ENCODE measurements around the gene ARL5A. TPM values are rescaled to one million over a fixed set of nuclear protein-coding genes. Genes with fewer than 3 reads are reported as not detected.

Gene ARL5A
- total RNA-seq, 4 donors from 2014 or later: 64.4 to 79.4 (median 71.0) TPM

DNA sequence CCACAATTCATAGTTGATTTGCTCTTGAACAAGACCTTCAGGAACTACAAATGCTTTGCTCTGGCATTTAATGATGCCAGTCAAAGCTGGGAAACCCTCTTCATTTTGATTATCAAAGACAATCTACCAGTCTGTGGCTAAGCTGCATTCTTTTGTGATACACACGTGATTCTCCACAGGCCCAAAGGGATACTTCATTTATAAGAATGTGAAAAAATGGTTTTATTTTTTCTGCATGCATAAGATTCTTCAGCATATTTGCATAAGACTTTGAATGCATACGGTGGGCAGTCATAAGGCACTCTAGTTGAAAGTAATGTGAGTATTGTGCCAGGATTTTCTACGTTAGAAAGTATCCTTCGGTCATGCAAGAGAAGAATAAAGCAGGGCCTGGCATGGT is 33.0 kb upstream of the ARL5A start:
- no peaks in the 10 kb centered on the region for H3K9me3 ChIP-seq
- no peaks in the 10 kb centered on the region for H3K27me3 ChIP-seq
- peak overlapping the region; percentile 22 to 34 (median 28) for H3K27ac ChIP-seq
- H3K36me3 ChIP-seq: no peaks in the 10 kb centered on the region
- intact Hi-C loops (cut with DNase I): no loop called here
- H3K4me1 ChIP-seq: peaks cover 9 to 21% of the 10 kb centered on the region in 2 donors
- DNase-seq: no peak
- 39 to 54% methylated on average over 4 of the region's 4 CpGs for WGBS, 2 donors
- H3K4me3 ChIP-seq (replicated peaks in 1 of 3): no peak overlapping the region
- no peak for TF ChIP-seq POLR2A (IDR thresholded peaks at IDR 0.05)
- TF ChIP-seq, protein P1, sequence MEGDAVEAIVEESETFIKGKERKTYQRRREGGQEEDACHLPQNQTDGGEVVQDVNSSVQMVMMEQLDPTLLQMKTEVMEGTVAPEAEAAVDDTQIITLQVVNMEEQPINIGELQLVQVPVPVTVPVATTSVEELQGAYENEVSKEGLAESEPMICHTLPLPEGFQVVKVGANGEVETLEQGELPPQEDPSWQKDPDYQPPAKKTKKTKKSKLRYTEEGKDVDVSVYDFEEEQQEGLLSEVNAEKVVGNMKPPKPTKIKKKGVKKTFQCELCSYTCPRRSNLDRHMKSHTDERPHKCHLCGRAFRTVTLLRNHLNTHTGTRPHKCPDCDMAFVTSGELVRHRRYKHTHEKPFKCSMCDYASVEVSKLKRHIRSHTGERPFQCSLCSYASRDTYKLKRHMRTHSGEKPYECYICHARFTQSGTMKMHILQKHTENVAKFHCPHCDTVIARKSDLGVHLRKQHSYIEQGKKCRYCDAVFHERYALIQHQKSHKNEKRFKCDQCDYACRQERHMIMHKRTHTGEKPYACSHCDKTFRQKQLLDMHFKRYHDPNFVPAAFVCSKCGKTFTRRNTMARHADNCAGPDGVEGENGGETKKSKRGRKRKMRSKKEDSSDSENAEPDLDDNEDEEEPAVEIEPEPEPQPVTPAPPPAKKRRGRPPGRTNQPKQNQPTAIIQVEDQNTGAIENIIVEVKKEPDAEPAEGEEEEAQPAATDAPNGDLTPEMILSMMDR (IDR thresholded peaks at IDR 0.05): no peak

DNA sequence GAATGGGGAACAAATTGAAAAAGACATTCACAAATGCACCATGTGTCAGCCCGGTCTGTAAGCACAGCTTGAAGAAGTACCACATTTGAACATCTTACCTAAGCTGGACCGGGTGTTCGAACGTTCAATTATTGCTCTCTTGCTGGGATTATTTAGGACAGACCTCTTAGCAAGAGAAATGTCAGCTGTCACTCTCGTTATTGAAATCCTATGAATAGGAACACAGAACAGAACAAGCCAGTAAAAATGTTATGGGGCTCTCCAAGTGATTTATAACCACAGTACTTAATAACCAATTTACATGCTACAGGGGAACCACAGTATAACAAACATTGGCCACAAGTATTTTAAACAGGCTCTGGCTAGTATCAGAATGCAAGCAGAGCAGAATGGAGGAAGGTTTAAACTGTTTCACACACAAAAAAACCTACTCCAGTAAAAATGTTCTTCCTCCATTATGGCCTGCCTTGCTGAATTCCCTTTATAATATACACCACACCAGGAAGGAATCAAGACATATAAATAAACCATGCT is 32.5 kb upstream of the ARL5A start:
- Histone ChIP-seq H3K27me3 (no peaks in the 10 kb centered on the region), H3K4me1 (peaks cover 9 to 21% of the 10 kb centered on the region in 2 donors), H3K4me3 (replicated peaks in 1 of 3) (no peak overlapping the region), H3K9me3 (no peaks in the 10 kb centered on the region), H3K27ac (peak overlapping the region; percentile 22 to 34 (median 28)), H3K36me3 (no peaks in the 10 kb centered on the region)
- no peak for DNase-seq
- intact Hi-C loops (cut with DNase I): no loop called here
- TF ChIP-seq, protein P1 (IDR thresholded peaks at IDR 0.05): no peak
- no peak for TF ChIP-seq POLR2A (IDR thresholded peaks at IDR 0.05)
- 91 to 94% methylated on average over 5 of the region's 5 CpGs for WGBS, 2 donors

DNA sequence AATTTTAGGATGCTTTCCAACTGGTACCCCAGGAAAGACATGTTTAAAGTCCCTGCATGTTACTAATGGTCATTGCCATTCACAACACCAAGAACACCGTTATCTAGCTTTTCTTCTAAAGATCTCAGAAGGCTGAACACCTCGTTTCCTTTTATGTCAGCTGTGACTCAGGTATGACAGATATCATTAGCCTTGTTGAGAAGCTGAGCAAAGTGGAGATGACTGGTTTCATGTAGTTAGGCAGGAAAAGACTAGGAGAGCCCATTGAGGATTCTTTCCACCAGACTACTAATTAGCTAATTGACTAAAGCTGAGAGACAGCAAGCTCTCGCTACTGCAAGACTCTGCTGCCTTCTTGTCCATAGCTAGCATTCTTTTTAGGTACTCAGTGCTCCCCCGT is 32.0 kb upstream of the ARL5A start:
- no peaks in the 10 kb centered on the region for H3K27me3 ChIP-seq
- no peak for DNase-seq
- no peaks in the 10 kb centered on the region for H3K36me3 ChIP-seq
- TF ChIP-seq, protein P1 (IDR thresholded peaks at IDR 0.05): no peak
- no peak for TF ChIP-seq POLR2A (IDR thresholded peaks at IDR 0.05)
- H3K9me3 ChIP-seq: no peaks in the 10 kb centered on the region
- H3K27ac ChIP-seq: no peak overlapping the region
- peaks cover 9 to 21% of the 10 kb centered on the region in 2 donors for H3K4me1 ChIP-seq
- no peak overlapping the region for H3K4me3 ChIP-seq (replicated peaks in 1 of 3)
- intact Hi-C loops (cut with DNase I): no loop called here
- WGBS, 2 donors: 80 to 93% methylated on average over 4 of the region's 4 CpGs

DNA sequence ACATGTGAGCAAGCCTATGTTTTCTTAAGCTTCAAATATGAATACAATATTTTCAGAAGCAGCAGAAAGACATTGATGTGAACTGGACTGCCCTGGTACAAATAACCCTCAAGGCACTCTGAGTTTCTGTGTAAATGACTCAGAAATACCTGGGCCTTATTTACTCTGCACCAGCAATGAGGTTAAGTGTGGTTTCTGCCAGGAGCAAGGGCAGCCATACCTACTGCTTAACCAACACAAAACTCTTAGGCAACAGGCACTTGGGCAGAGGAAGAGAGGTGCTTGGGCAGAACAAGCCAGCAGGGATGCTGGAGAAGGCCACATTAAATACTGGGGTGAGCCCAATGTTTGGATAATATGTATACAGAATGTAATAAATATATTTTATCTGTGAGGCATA is 29.4 kb upstream of the ARL5A start:
- Histone ChIP-seq H3K9me3 (no peaks in the 10 kb centered on the region), H3K4me3 (replicated peaks in 1 of 3) (no peak overlapping the region), H3K27me3 (no peaks in the 10 kb centered on the region), H3K4me1 (peaks cover 17 to 23% of the 10 kb centered on the region in 2 donors), H3K27ac (peak overlapping the region; percentile 10 to 56 (median 55)), H3K36me3 (no peaks in the 10 kb centered on the region)
- TF ChIP-seq, protein P1 (IDR thresholded peaks at IDR 0.05): no peak
- no peak for TF ChIP-seq POLR2A (IDR thresholded peaks at IDR 0.05)
- intact Hi-C loops (cut with DNase I): no loop called here
- peak; percentile 71 to 73 for DNase-seq

DNA sequence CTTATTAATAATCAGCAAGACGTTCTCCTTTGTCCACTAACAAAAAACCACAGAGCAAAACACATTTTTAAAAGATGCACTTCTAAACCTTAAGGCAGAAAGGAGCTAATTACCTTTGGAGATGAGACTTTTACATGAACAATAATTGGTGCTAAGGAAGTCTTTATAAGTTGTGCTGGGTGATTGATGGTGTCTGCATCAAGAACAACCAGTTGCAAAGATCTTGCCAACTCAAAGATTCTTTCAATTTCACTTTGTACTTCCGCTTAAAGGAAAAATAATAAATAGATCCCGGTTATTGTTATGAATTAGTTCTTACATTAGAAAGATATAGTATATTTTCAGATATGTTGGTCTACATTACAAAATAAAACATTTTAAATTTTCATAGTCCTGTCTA is 26.9 kb upstream of the ARL5A start:
- no peak for DNase-seq
- no peaks in the 10 kb centered on the region for H3K27me3 ChIP-seq
- H3K27ac ChIP-seq: no peak overlapping the region
- 90 to 91% methylated on average over 3 of the region's 3 CpGs for WGBS, 2 donors
- intact Hi-C loops (cut with DNase I): no loop called here
- no peaks in the 10 kb centered on the region for H3K36me3 ChIP-seq
- H3K9me3 ChIP-seq: no peaks in the 10 kb centered on the region
- peaks cover 25 to 32% of the 10 kb centered on the region in 2 donors for H3K4me1 ChIP-seq
- no peak overlapping the region for H3K4me3 ChIP-seq (replicated peaks in 1 of 3)
- TF ChIP-seq, protein P1 (IDR thresholded peaks at IDR 0.05): no peak
- TF ChIP-seq POLR2A (IDR thresholded peaks at IDR 0.05): no peak
